NCI-H82 (cell line): Measurements from ENCODE around the gene SCAF11.

Experiments
- DNase-seq: peaks from one replicate; lab custom pipeline; 2025; lab: John Stamatoyannopoulos, UW

SCAF11 gene

DNA sequence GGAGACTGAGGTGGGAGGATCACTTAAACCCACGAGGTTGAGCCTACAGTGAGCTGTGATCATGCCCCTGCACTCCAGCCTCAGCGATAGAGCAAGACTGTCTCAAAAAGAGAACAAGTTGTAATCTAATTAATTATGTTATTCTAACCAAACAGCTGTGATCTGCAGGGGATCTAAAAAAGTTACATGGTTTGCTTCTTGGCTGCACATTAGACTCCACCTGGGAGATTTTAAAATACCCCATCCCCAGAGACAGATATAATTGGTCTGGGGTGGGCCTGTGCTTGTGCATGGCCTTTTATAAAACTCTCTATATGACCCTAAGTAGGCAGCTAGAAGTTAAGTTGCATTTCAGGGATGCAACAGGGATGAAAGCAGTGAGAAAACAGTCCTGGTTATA lies 76.7 kb downstream of the SCAF11 start:
- DNase-seq, result peak; percentile 35

DNA sequence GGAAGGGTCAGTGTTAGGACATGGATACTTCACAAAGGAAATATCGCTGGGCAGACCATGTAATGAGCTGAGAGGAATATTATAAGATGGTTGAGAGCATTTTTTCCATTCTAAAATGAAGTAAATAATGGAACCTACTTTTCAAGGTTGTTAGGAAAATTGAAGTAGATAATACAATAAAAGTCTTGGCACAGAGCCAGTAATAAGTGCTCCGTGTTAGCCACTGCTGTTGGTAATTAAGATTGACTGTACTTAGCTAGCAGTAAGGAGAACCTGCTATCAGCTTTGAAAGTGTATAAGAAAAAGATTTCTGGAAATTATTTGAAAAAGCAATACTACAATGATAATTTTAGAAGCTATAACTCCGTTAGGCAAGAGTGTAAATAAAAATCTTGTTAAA lies 77.6 kb downstream of the SCAF11 start:
- peak; percentile 79 for DNase-seq

DNA sequence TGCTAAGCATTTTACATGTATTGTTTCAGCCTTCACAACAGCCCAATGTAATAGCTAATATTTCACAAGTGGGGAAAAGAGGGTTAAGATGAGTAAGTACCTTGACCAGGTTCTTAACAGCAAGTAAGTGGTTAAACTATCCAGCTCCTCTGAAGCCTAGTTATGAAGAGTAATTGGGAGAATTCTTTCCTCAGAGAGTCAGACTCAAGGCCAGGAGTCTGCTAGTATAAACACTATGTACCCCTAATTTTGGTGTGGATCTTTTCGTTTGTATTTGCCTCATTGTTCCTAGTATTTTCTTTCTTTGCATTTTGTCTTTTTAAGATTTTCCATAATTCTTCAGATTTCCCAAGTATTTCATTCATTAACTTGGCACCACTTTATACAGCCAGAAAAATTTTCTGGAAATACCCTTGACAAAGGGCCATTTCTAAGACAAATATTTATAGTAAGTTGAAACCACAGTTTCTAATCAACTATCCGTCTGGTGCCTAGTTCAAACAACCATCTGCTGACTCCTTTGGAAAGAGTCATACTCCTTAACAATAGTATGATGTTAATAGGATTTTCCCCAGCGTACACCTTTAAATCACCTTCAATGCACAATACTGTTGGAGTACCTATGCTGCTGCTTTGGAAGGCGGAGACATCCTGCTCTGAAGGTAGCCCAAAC lies 81.2 kb downstream of the SCAF11 start:
- peak; percentile 79 for DNase-seq

DNA sequence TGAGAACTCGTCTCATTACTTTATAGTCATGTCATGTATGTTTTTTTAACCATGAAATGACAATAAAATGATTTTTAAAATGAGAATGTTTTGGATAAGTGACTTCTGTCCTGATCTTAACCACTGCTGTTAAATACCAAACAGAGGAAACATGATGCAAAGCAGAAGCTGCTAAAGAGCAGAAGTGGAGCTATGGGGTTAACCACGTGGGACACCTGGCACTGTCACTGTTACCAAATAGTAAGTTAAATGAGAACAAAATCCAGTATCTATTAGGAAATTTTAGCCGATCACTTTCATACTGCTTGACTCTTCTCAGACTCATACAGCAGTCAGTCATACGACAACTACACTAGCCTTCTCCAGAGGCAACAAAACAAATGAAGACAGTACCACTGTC lies 82.4 kb downstream of the SCAF11 start:
- no peak for DNase-seq

DNA sequence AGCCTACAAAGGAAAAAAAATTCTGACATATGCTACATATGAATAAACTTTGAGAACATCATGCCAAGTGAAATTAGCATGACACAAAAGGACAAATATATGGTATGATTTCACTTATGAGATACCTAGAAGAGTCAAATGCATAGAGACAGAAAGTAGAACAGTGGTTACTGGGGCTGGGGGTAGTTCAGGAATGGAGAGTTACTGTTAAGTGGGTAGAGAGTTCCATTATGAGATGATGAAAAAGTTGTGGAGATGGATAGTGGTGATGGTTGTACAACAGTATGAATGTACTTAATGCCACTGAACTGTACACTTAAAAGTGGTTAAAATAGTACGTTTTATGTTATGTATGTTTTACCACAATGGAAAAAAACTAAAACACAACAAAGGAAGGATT lies 92.3 kb downstream of the SCAF11 start:
- no peak for DNase-seq

DNA sequence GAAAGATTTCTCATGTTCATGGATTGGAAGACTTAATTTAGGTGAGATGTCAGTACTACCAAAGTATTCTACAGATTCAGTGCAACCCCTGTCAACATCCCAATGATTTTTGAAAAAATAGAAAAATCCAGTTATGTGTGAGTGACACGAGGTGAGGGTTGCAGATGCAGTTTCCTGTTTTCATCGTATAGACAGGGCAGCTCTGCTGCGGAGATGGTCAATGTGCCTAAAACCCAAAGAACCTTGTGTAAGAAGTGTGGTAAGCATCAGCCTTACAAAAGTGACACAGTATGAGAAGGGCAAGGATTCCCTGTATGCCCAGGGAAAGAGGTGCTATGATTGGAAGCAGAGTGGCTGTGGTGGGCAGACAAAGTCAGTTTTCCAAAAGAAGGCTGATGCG lies 94.4 kb downstream of the SCAF11 start:
- no peak for DNase-seq

DNA sequence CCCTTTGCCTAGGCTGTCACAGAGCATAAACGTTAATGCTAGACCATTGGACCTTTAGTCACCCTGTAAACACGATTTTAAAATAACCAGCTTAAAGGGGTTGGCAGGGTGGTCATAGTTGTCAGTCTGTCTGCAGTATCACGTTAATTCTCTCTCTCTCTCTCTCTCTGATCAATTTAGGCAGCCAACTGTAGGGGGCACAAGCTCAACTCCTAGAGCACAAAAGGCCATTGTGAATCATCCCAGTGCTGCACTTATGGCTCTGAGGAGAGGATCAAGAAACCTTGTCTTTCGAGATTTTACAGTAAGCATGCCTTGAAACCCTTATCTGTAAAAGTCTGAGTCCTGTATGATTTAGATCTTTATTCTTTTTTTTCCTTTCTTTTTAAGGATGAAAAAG lies 97.1 kb downstream of the SCAF11 start:
- peak; percentile 53 for DNase-seq

DNA sequence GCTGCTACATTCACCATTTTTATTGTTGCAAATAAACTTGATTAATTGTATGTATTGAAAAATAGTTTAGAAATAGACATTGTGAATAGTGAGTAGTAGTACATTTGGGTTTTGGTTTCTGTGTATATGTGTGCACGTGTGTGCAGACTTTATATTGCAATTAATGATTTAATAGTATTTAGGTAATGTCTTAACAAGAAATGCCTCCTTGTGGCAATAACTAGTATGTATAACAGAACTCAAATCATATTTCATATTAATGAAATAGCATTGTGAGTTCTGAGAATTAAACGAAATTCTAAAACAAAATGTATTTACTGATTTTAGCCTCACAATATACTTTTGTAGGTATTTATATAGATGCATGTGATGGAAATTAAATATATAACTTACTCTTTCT lies 100.1 kb downstream of the SCAF11 start:
- DNase-seq, result no peak

DNA sequence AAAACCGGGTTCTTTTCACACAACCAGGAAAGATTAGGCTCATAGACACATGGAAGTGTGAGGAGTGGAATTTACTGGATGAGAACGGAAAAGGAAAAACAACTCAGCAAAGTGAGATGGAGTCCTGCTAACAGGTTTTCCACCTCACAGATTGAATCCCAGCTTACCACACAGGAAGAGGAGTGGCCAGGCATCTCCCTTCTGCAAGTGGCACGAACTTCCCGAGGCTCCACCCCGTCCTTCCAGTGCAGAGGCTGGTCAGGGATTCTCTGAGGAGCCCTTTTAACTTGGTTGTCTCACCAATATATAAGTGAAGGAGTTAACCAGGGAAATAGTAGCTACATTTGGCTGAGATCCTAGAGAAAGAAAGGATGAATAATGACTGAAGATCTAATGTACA lies 102.8 kb downstream of the SCAF11 start:
- DNase-seq, result no peak

DNA sequence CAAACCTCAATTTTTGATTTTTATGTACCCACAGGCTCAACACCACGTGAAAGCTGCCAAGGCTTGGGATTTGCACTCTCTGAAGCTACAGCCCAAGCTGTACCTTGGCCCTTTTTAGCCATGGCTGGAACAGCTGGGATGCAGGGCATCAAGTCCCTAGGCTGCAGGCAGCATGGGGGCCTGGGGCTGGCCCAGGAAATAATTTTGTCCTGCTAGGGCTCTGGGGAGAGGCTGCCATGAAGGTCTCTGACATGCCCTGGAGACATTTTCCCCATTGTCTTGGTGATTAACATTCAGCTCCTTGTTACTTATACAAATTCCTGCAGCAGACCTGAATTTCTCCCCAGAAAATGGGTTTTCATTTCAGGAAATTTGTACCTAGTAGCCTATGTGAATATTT lies 103.7 kb downstream of the SCAF11 start:
- no peak for DNase-seq

DNA sequence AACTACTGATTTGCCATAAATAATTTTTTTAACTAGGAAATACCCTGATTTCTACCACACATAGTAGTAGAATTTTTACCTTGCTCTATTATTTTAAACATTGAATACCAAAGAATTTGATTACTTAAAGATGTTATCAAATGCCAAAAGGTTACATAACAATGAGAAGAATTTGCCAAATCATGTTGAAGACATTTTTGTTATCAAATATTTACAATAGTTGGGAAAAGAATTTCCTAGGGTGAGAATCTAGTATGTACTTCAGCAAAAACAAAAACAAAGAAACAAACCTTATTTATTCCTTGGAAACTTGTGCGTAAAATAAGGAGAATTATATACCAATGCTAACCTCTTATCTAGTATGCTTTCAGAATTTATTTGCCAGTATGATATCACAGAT lies 107.2 kb downstream of the SCAF11 start:
- DNase-seq, result no peak

DNA sequence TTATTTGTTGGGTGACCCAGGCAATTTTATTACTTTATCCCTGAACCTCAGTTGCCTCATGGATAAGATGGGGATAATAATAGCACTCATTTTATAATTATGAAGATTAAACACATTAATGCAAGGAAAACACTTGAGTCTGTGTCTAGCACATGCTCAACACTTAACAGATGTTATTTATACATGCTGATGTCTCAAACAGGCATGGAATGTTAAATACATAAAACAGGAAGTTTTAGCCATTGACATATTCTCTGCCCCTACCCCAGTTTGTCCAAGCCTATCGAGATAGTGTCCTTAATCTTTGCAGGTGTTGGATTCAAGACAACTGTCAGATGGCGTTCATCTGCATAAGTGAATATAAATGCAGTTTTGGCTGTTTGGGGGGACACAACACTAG lies 109.8 kb downstream of the SCAF11 start:
- DNase-seq, result no peak

DNA sequence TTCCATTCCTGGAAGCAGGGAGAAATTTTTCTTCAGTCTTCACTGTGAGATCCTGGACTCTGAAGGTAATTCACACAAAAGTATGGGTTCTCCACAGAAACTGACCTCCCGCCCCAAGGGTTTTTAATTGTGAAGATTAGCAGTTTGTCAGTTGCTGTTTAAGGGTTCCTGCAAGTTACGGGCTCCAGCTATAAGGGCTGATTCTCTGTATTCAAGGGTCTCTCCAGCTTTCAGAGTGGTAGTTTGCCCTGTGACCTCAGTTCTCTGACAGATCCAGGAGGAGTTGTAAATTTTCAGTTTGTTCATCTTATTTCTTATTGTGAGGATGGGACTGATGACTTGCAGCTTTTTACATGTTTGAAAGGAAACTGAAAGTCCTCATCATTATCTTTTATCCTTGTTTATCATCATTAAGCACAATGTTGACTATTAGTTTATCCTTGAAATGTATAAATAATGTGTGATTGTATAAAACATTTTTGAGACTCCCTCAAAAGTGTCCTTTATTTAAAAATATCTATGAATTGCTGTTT lies 110.9 kb downstream of the SCAF11 start:
- DNase-seq, result no peak

DNA sequence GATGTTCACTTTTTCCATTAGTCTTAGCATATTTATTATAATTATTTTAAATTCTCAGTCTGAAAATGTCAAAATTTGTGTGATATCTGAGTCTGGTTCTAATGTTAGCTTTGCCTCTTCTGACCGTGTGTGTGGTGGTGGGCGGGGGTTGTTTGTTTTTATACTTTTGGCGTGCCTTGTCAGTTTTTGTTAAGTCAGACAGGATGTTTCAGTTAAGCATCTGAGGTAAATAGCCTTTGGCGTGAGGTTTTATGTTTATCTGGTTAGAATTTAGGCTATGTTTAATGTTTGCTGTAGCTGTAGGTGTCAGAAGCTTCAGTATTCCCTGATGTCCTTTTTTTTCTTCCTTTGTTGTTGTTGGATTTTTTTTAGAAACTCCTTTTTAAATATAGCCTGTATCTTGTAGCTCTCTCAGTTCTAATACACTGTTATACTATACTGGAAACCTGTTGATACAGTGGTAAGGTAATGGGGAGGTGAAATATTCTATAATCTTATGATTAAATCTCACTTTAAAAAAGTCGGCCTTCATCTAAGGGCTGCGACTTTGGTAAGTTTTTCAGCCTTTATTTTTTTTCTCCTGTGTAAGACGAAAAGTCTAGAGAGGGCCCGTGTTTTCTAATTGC lies 111.6 kb downstream of the SCAF11 start:
- no peak for DNase-seq

DNA sequence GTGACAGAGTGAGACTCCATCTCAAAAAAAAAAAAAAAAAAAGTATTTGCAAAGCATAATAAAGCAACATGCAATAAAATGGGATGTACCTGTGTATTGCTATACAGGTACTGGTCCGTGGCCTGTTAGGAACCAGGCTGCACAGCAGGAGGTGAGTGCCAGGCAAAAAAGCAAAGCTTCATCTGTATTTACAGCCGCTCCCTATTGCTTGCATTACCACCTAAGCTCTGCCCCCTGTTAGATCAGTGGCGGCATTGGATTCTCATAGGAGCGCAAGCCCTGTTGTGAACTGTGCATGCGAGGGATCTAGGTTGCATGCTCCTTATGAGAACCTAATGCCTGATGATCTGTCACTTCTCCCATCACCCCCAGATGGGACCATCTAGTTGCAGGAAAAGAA lies 113.3 kb downstream of the SCAF11 start:
- no peak for DNase-seq

DNA sequence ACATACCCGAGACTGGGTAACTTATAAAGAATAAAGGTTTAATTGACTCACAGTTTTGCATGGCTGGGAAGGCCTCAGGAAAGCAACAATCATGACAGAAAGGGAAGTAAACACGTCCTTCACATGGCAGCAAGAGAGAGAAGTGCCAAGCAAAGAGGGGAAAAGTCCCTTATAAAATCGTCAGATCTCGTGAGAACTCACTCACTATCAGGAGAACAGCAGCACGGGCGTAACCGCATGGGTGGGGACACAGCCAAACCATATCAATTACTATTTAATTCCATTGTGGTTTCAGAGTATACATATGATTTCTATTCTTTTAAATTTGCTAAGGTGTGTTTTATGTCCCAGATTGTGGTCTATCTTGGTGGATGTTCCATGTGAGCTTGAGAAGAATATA lies 117.9 kb downstream of the SCAF11 start:
- DNase-seq, result no peak
